Smooth muscle cell of bladder (primary cell): ENCODE results near the gene PDSS2. TPM values are rescaled to one million over a fixed set of nuclear protein-coding genes. Genes with fewer than 3 reads are reported as not detected.

ENCODE experiments used
- total RNA-seq: library from RNA; depleted of rRNA; stranded (reverse); fragments of >200 nt; gene quantifications from 2 replicates; pipeline ENCODE4 v1.2.3, GENCODE V29; 2014

The PDSS2 gene
- total RNA-seq = 8.2 and 9.1 TPM in 2 replicates

GRCh38 chr6:107459283-107460082, at the start of gene PDSS2:
PDSS2 (minus strand) TSS chr6:107459564; CDS start chr6:107459285, 279 bp downstream.

GRCh38 chr6:107489636-107490565, 30.5 kb upstream of the PDSS2 start, which contains the start of gene SOBP:
SOBP (plus strand) TSS chr6:107490117; CDS start chr6:107490617, 500 bp downstream.

GRCh38 chr6:107114926-107115694, 344.3 kb downstream of the PDSS2 start, which contains the start of gene BEND3:
BEND3 (minus strand) TSS chr6:107115515; CDS start chr6:107099285, 16,230 bp downstream.

Other genes with a start within 250 kb of the PDSS2 start
- gene SOBP, start 30.6 kb upstream of the PDSS2 start, total RNA-seq = 4.2 and 5.3 TPM in 2 replicates